Colonic mucosa (tissue), 4 donors: Measurements from ENCODE around the gene MYO9B. TPM values are rescaled to one million over a fixed set of nuclear protein-coding genes. Genes with fewer than 3 reads are reported as not detected.

Source experiments
- DNase-seq: peaks from one replicate; pipeline ENCODE4 v3.0.0-alpha.2; 2020
- H3K27ac ChIP-seq: fragments of 200-600 bp; one replicate; pipeline ENCODE4 v1.8.0; 2021
- H3K27me3 ChIP-seq: fragments of 200-600 bp; one replicate; pipeline ENCODE4 v1.8.0; 2021
- H3K36me3 ChIP-seq: fragments of 200-600 bp; one replicate; pipeline ENCODE4 v1.8.0; 2021
- H3K4me1 ChIP-seq: fragments of 200-600 bp; one replicate; pipeline ENCODE4 v1.8.0; 2021; ENCODE audit warnings: mild to moderate bottlenecking
- H3K4me3 ChIP-seq: fragments of 200-600 bp; one replicate; pipeline ENCODE4 v1.8.0; 2021
- H3K9ac ChIP-seq, 2 donors: one replicate each; pipeline ENCODE4 v1.7.0; 2013; ENCODE audit warnings: control low read depth in 2 of 2, low read depth in 2 of 2, low read length in 2 of 2
- H3K9me3 ChIP-seq: fragments of 200-600 bp; one replicate; pipeline ENCODE4 v1.8.0; 2021
- CTCF ChIP-seq: fragments of 200-600 bp; IDR thresholded peaks from one replicate; pipeline ENCODE4 v1.8.0; 2022; ENCODE audit warnings: antibody characterized with exemption, mild to moderate bottlenecking
- intact Hi-C: fragments of 100-400 bp; cut with DNase I; formaldehyde crosslinking; loops from one replicate; pipeline ENCODE4 v1.14.1; 2022
- total RNA-seq, 2 donors: library from RNA; stranded (reverse); fragmentation: NEBNext Ultra II Directional in 1 of 2; extraction: Animal tissue kit (Norgen Biotek cat#: 25700) in 1 of 2; gene quantifications; one replicate each; pipeline ENCODE4 v1.2.1, GENCODE V29; 2021
- donor health status: healthy.
- donor health status: DM: no; HTN: no; CAD: no.
- donor health status: DM: no; HTN: no; CAD: no.

MYO9B gene
- total RNA-seq, 2 donors from 2014 or later: 56.5 to 89.2 TPM

GRCh38 chr19:17165715-17166114 lies 90.1 kb downstream of the MYO9B start:
- no peaks in the 10 kb centered on the region for H3K27me3 ChIP-seq
- no peak for DNase-seq
- H3K36me3 ChIP-seq: peaks cover 15% of the 10 kb centered on the region
- H3K4me1 ChIP-seq: no peaks in the 10 kb centered on the region
- intact Hi-C loops: no loop called here
- no peak overlapping the region for H3K27ac ChIP-seq
- H3K9me3 ChIP-seq: no peaks in the 10 kb centered on the region
- no peak overlapping the region for H3K4me3 ChIP-seq
- no peak for TF ChIP-seq CTCF
- no peak overlapping the region for H3K9ac ChIP-seq

- Histone ChIP-seq H3K4me3 (no peak overlapping the region), H3K36me3 (peaks cover 9% of the 10 kb centered on the region), H3K27ac (no peak overlapping the region), H3K4me1 (no peaks in the 10 kb centered on the region), H3K9me3 (no peaks in the 10 kb centered on the region), H3K9ac (no peak overlapping the region), H3K27me3 (no peaks in the 10 kb centered on the region)
- no peak for DNase-seq
- TF ChIP-seq CTCF: no peak
- intact Hi-C loops: no loop called here
Measured at GRCh38 chr19:17170538-17171297, 95.1 kb downstream of the MYO9B start.

- Histone ChIP-seq H3K4me1 (no peaks in the 10 kb centered on the region), H3K9me3 (no peaks in the 10 kb centered on the region), H3K27ac (no peak overlapping the region), H3K27me3 (no peaks in the 10 kb centered on the region), H3K36me3 (peaks cover 9% of the 10 kb centered on the region), H3K9ac (no peak overlapping the region), H3K4me3 (no peak overlapping the region)
- no peak for DNase-seq
- no peak for TF ChIP-seq CTCF
- intact Hi-C loops: no loop called here
Measured at GRCh38 chr19:17171874-17172273, 96.3 kb downstream of the MYO9B start.

- H3K36me3 ChIP-seq: peaks cover 9% of the 10 kb centered on the region
- intact Hi-C loops: no loop called here
- no peak overlapping the region for H3K27ac ChIP-seq
- no peak overlapping the region for H3K4me3 ChIP-seq
- H3K9me3 ChIP-seq: no peaks in the 10 kb centered on the region
- DNase-seq: no peak
- H3K27me3 ChIP-seq: no peaks in the 10 kb centered on the region
- no peak overlapping the region for H3K9ac ChIP-seq
- TF ChIP-seq CTCF: no peak
- no peaks in the 10 kb centered on the region for H3K4me1 ChIP-seq
Measured at GRCh38 chr19:17172624-17173345, 97.2 kb downstream of the MYO9B start.

GRCh38 chr19:17178291-17178690 lies 102.7 kb downstream of the MYO9B start:
- peaks cover 4% of the 10 kb centered on the region for H3K36me3 ChIP-seq
- no peaks in the 10 kb centered on the region for H3K27me3 ChIP-seq
- H3K4me1 ChIP-seq: no peaks in the 10 kb centered on the region
- H3K9ac ChIP-seq: no peak overlapping the region
- H3K27ac ChIP-seq: no peak overlapping the region
- no peak for TF ChIP-seq CTCF
- DNase-seq: no peak
- H3K9me3 ChIP-seq: no peaks in the 10 kb centered on the region
- no peak overlapping the region for H3K4me3 ChIP-seq
- intact Hi-C loops: no loop called here
